Epithelial cell of proximal tubule (primary cell): Measurements from ENCODE around the gene SLC2A10. TPM values are rescaled to one million over a fixed set of nuclear protein-coding genes. Genes with fewer than 3 reads are reported as not detected.

Experiments
- DNase-seq: peaks from one replicate; pipeline ENCODE4 v3.0.0-alpha.2; 2011; ENCODE audit warnings: low read depth
- H3K4me3 ChIP-seq: 2 replicates; pipeline ENCODE4 v1.5.1; 2011; ENCODE audit warnings: low read depth, mild to moderate bottlenecking, low read length
- CTCF ChIP-seq: conservative IDR thresholded peaks from 2 replicates; pipeline ENCODE4 v1.5.1; 2012; ENCODE audit warnings: low read depth, mild to moderate bottlenecking, low read length
- total RNA-seq: library from RNA; depleted of rRNA; stranded (reverse); fragments of >200 nt; gene quantifications from 2 replicates; pipeline ENCODE4 v1.2.3, GENCODE V29; 2015

SLC2A10 gene
- total RNA-seq, 1 donor from 2014 or later = 12.5 TPM

DNA sequence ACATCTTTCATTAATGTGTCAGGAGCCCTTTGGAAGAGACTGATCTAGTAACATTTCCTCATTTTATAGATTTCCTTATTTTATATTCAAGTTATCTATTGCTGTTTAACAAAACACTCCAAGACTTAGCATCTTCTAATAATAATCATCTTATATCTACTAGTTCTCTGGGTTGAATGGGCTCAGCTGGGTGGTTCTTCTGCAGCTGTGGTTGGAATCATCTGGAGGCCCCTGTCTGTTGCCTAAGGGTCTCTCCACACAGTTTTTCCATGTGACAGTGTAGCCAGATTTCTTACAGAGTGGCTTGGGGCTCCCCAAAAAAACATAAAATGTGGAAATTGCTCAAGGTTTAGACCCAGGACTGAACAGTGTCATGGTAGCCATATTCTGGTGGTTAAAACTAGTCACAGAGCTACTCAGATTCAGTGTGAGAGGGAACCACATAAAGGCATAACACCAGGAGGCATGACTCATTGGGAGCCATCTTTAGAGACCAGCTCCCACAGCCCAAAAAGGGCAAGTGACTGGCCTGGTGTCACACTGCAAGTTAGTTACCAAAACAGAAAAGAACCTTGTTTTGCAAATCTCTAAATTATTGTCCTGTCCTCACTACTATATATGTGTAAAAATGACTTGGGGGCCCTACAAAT, 11.5 kb downstream of the SLC2A10 start:
- TF ChIP-seq CTCF = no peak
- no peak for DNase-seq

GRCh38 chr20:46721476-46721875, 12.0 kb downstream of the SLC2A10 start:
- DNase-seq = no peak
- TF ChIP-seq CTCF = no peak

More for the DNA sequence above, 11.5 kb downstream of the SLC2A10 start:
- no peak overlapping the region for H3K4me3 ChIP-seq

DNA sequence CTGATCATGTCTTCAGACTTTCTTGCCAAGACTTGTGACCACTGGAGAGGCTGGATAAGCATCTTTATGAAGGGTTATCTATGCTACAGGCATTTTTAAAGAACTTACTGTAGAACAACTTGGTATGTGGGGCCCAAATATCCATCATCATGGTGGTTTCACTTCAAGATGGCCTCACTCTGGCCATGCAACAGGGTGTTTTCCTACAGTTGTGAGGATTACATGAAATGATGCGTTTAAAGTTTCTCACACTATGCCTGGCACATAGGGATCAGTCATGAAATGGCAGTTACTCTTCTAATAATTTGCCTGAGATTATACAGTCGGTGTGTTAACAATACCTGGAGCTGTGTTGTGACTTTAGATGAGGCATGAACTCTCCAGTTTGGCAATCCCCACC, 13.0 kb downstream of the SLC2A10 start:
- DNase-seq = no peak
- no peak for TF ChIP-seq CTCF
- no peak overlapping the region for H3K4me3 ChIP-seq

More at GRCh38 chr20:46721476-46721875, 12.0 kb downstream of the SLC2A10 start:
- no peak overlapping the region for H3K4me3 ChIP-seq

GRCh38 chr20:46723039-46723438, 13.6 kb downstream of the SLC2A10 start:
- no peak for TF ChIP-seq CTCF
- H3K4me3 ChIP-seq = no peak overlapping the region
- DNase-seq = no peak

DNA sequence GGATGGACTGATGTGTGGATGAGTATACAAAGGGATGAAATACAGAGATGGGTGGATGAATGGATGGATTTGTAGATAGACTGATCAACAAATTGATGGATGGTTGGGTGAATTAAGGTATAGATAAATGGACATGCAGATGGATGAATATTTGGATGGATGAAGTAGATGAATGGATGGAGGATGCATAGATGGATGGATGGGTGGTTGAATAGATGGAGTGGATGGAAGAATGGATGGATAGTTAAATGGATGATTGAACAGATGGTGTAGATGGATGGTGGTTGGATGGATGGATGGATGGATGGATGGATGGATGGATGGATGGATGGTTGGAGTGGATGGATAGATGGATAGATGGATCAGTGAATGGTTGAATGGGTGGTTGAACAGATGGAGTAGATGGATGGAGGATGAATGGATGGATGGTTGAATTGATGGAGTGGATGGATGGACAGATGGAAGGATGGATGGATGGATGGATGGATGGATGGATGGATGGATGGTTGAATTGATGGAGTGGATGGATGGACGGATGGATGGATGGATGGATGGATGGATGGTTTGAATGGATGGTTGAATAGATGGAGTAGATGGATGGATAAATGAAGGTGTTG, 15.0 kb downstream of the SLC2A10 start:
- no peak for DNase-seq
- no peak overlapping the region for H3K4me3 ChIP-seq
- TF ChIP-seq CTCF = no peak

GRCh38 chr20:46725186-46726165, 16.0 kb downstream of the SLC2A10 start:
- TF ChIP-seq CTCF = no peak
- H3K4me3 ChIP-seq = no peak overlapping the region
- DNase-seq = no peak
